Peyer's patch (tissue), 4 donors: ENCODE measurements around the gene C1orf122.

ENCODE experiments used
- CTCF ChIP-seq, 6 experiments: fragments of 450-650 bp in 4 of 6; fragments of 200-600 bp in 2 of 6; sonication (generic) in 1 of 6; IDR thresholded peaks; one replicate each; pipeline ENCODE4 v1.5.1; 2017 to 2019; ENCODE audit warnings: antibody characterized with exemption in 6 of 6, mild to moderate bottlenecking in 3 of 6, moderate library complexity in 1 of 6
- POLR2A ChIP-seq, 2 donors: fragments of 450-650 bp; IDR thresholded peaks; one replicate each; pipeline ENCODE4 v1.5.1; 2017; ENCODE audit warnings: antibody characterized with exemption in 2 of 2, mild to moderate bottlenecking in 2 of 2, moderate library complexity in 2 of 2

GRCh38 chr1:37850352-37850955, 42.9 kb downstream of the C1orf122 start:
- TF ChIP-seq CTCF (IDR thresholded peaks at IDR 0.05) (no peak), POLR2A (IDR thresholded peaks at IDR 0.05) (no peak)
